WTC11 (cell line): ENCODE data around the gene NKPD1. TPM values are rescaled to one million over a fixed set of nuclear protein-coding genes. Genes with fewer than 3 reads are reported as not detected.

ENCODE experiments used
- ARID4B ChIP-seq: sonication (generic); formaldehyde crosslinking; IDR thresholded peaks from 2 replicates; pipeline ENCODE4 v1.8.0; 2023; ENCODE audit warnings: missing genetic modification reagents, mild to moderate bottlenecking, borderline replicate concordance
- CREM ChIP-seq: sonication (generic); formaldehyde crosslinking; IDR thresholded peaks from 2 replicates; pipeline ENCODE4 v1.8.1; 2022; ENCODE audit warnings: mild to moderate bottlenecking, missing genetic modification reagents, moderate library complexity
- FOXK1 ChIP-seq: sonication (generic); formaldehyde crosslinking; IDR thresholded peaks from 2 replicates; pipeline ENCODE4 v1.8.0; 2022; ENCODE audit warnings: mild to moderate bottlenecking, moderate library complexity, missing genetic modification reagents
- FOXP4 ChIP-seq: sonication (generic); formaldehyde crosslinking; IDR thresholded peaks from 2 replicates; pipeline ENCODE4 v1.8.0; 2022; ENCODE audit warnings: mild to moderate bottlenecking, missing genetic modification reagents
- GTF2I ChIP-seq: fragments of 250-450 bp; sonication (Bioruptor Pico); conservative IDR thresholded peaks from 2 replicates; pipeline ENCODE4 v1.4.0; 2021; ENCODE audit warnings: mild to moderate bottlenecking
- JUN ChIP-seq: sonication (generic); formaldehyde crosslinking; IDR thresholded peaks from 2 replicates; pipeline ENCODE4 v1.8.0; 2023; ENCODE audit warnings: mild to moderate bottlenecking, missing genetic modification reagents
- MAX ChIP-seq: sonication (generic); formaldehyde crosslinking; IDR thresholded peaks from 2 replicates; pipeline ENCODE4 v1.8.0; 2022; ENCODE audit warnings: mild to moderate bottlenecking, missing genetic modification reagents
- NFYB ChIP-seq: sonication (generic); formaldehyde crosslinking; conservative IDR thresholded peaks from 2 replicates; pipeline ENCODE4 v1.8.0; 2022; ENCODE audit warnings: low read depth, missing genetic modification reagents
- NR3C1 ChIP-seq: sonication (generic); formaldehyde crosslinking; conservative IDR thresholded peaks from 2 replicates; pipeline ENCODE4 v1.8.1; 2023; ENCODE audit warnings: low read depth, mild to moderate bottlenecking, missing genetic modification reagents
- PRDM15 ChIP-seq: sonication (generic); formaldehyde crosslinking; IDR thresholded peaks from 2 replicates; pipeline ENCODE4 v1.8.0; 2022; ENCODE audit warnings: missing genetic modification reagents
- PRRX2 ChIP-seq: fragments of 250-450 bp; sonication (Bioruptor Pico); IDR thresholded peaks from 2 replicates; pipeline ENCODE4 v1.8.0; 2021; ENCODE audit warnings: mild to moderate bottlenecking
- RELA ChIP-seq: sonication (generic); formaldehyde crosslinking; IDR thresholded peaks from 2 replicates; pipeline ENCODE4 v1.8.1; 2022; ENCODE audit warnings: missing genetic modification reagents, mild to moderate bottlenecking, borderline replicate concordance
- SP1 ChIP-seq: sonication (generic); formaldehyde crosslinking; conservative IDR thresholded peaks from 2 replicates; pipeline ENCODE4 v1.8.1; 2022; ENCODE audit warnings: missing genetic modification reagents
- TEAD1 ChIP-seq: sonication (generic); formaldehyde crosslinking; IDR thresholded peaks from 2 replicates; pipeline ENCODE4 v1.8.0; 2022; ENCODE audit warnings: mild to moderate bottlenecking, missing genetic modification reagents
- TEAD4 ChIP-seq: sonication (generic); formaldehyde crosslinking; IDR thresholded peaks from 2 replicates; pipeline ENCODE4 v1.8.0; 2022; ENCODE audit warnings: mild to moderate bottlenecking, missing genetic modification reagents
- ZBTB43 ChIP-seq: sonication (generic); formaldehyde crosslinking; IDR thresholded peaks from 2 replicates; pipeline ENCODE4 v1.8.1; 2023; ENCODE audit warnings: mild to moderate bottlenecking, missing genetic modification reagents
- ZNF281 ChIP-seq: sonication (generic); formaldehyde crosslinking; IDR thresholded peaks from 2 replicates; pipeline ENCODE4 v1.8.0; 2023; ENCODE audit warnings: mild to moderate bottlenecking, missing genetic modification reagents
- ZNF423 ChIP-seq: fragments of 250-450 bp; sonication (Bioruptor Pico); IDR thresholded peaks from 2 replicates; pipeline ENCODE4 v2.1.2; 2022; ENCODE audit warnings: mild to moderate bottlenecking, moderate library complexity
- ZNF671 ChIP-seq: fragments of 250-450 bp; sonication (Bioruptor Pico); IDR thresholded peaks from 2 replicates; pipeline ENCODE4 v1.8.0; 2021; ENCODE audit warnings: mild to moderate bottlenecking
- total RNA-seq: library from RNA; stranded (reverse); gene quantifications from 3 replicates; pipeline ENCODE4 v1.2.3, GENCODE V29; 2021
- TF ChIP-seq, protein P1 (sequence below): sonication (generic); formaldehyde crosslinking; IDR thresholded peaks from 2 replicates; pipeline ENCODE4 v1.8.1; 2023; ENCODE audit warnings: mild to moderate bottlenecking, moderate library complexity, missing genetic modification reagents
- TF ChIP-seq, protein P2 (sequence below): fragments of 250-450 bp; sonication (Bioruptor Pico); IDR thresholded peaks from 2 replicates; pipeline ENCODE4 v1.9.0; 2021; ENCODE audit warnings: moderate library complexity, mild to moderate bottlenecking, inconsistent platforms, borderline replicate concordance

The NKPD1 gene
- total RNA-seq, 1 experiment from 2014 or later = 0.57 TPM

GRCh38 chr19:45152504-45153338 is 8.1 kb downstream of the NKPD1 start (continued):
- TF ChIP-seq PRDM15 (CRISPR knock-in tag) (peak; percentile 72), JUN (CRISPR knock-in tag) (peak; percentile 60; the same call in 1 of the 2 replicates), GTF2I (CRISPR knock-in tag) (no peak), FOXK1 (CRISPR knock-in tag) (peak; percentile 72), NFYB (peak; percentile 26), PRRX2 (CRISPR knock-in tag) (0 out of 2 replicates have a peak, but pooled peaks have one; percentile 25), ZBTB43 (CRISPR knock-in tag) (peak; percentile 88; the same call in 1 of the 2 replicates), RELA (CRISPR knock-in tag) (no peak), MAX (peak; percentile 87; the same call in 1 of the 2 replicates), NR3C1 (CRISPR knock-in tag) (no peak), ZNF423 (CRISPR knock-in tag) (no peak), ZNF671 (CRISPR knock-in tag) (no peak), ZNF281 (peak; percentile 73; the same call in 1 of the 2 replicates), SP1 (CRISPR knock-in tag) (peak; percentile 56; the same call in 1 of the 2 replicates), FOXP4 (CRISPR knock-in tag) (peak; percentile 91), TEAD1 (CRISPR knock-in tag) (0 out of 2 replicates have a peak, but pooled peaks have one; percentile 22), ARID4B (CRISPR knock-in tag) (peak; percentile 78), CREM (CRISPR knock-in tag) (peak; percentile 76; the same call in 1 of the 2 replicates), TEAD4 (peak; percentile 51; the same call in 1 of the 2 replicates)
- TF ChIP-seq, protein P1, sequence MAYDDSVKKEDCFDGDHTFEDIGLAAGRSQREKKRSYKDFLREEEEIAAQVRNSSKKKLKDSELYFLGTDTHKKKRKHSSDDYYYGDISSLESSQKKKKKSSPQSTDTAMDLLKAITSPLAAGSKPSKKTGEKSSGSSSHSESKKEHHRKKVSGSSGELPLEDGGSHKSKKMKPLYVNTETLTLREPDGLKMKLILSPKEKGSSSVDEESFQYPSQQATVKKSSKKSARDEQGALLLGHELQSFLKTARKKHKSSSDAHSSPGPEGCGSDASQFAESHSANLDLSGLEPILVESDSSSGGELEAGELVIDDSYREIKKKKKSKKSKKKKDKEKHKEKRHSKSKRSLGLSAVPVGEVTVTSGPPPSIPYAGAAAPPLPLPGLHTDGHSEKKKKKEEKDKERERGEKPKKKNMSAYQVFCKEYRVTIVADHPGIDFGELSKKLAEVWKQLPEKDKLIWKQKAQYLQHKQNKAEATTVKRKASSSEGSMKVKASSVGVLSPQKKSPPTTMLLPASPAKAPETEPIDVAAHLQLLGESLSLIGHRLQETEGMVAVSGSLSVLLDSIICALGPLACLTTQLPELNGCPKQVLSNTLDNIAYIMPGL = peak; percentile 53; the same call in 1 of the 2 replicates
- TF ChIP-seq, protein P2, sequence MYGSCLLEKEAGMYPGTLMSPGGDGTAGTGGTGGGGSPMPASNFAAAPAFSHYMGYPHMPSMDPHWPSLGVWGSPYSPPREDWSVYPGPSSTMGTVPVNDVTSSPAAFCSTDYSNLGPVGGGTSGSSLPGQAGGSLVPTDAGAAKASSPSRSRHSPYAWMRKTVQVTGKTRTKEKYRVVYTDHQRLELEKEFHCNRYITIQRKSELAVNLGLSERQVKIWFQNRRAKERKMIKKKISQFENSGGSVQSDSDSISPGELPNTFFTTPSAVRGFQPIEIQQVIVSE (CRISPR knock-in tag) = no peak
